HG02970 (cell line): ENCODE results near the gene PGF.

Experiments used
- ATAC-seq: cut with Tn5 transposase; IDR thresholded peaks from one replicate; pipeline ENCODE4 v1.9.1; 2021; ENCODE audit warnings: mild to moderate bottlenecking, moderate library complexity, moderate number of reproducible peaks; ENCODE audit not compliant: unreplicated experiment, low FRiP score

The PGF gene

DNA sequence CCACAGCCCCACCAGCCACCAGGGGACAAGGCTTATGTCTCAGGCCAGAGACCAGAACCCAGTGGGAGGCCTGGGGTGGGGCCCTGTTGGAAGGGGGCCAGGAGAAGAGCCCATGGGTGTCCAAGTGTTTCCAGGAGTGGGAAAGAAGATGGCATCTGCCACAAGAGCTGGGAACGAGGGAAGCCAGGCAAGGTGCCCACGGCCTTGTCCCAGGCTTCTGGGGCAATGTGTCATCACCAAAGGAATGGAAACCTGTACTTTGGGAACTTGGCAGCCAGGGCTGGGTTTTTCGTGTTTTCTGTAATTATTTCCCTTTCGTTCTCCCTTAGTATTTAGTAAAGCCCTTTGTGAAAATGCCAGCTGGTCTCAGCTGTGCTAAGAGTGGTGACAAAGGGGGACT, 5.3 kb upstream of the PGF start:
- no peak for ATAC-seq

DNA sequence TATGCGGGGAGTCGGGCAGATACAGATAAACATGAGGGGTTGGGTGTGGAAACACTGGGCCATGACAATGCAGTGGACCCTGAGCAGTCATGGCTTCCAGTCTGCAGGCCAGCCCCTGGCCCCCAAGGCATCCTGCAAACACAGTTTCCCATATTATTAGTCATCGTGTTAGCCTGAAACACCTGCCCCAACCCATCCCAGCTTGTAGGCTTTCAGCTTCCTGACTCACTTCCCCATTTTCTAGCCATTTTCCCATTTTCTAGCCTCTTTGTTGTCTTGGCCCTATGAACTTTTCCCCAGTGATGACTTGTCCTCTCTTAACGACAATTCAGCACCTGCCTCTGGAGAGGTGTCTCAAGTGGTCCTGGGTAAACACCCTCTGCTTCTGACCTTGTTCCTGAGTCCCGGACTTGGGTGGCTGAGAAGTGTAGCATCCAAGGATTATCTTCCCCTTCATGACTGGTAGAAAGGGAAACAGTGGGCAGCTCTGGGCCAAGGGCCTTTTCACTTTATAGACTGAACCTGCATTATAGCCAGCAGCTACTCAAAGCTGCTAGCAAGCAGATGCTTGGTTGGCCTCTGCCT, 4.3 kb upstream of the PGF start:
- no peak for ATAC-seq

DNA sequence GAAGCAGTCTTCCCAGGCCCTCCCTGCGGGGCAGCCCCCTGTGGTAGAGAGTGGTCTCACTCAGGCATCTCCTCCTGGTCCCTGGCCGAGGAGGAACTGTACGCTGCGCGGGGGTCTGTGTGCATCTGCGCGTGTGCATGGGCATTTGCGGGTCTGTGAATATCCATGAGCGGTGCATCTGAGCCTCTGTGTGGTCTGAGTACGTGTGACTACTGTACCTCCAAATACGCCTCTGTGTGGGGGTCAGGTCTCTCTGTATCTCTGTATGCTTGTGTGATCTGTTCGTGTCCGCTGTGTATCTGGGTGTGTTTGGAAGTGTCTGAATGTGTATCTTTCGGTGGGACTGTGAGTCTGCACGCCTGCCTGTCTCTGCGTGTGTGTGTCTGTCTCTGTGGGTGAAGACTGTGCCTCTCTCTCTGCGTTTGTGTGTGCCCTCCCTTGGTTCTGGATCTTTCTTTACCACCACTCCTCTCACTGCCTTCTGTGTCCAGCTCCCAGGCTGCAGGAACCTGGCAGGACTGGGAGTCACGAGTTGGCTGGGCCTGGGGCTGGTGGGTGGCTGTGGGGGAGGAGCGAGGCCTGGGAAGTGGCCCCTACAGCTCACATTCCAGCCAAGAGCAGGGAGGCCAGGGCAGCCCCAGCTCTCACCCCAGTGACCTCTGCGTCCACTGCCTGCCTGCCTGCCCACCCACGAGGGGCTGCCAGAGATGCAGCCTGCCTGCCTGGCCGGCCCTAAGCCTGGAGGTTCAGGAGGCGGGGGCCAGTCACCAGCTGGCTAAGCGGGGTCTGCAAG, 1.1 kb upstream of the PGF start:
- no peak for ATAC-seq

DNA sequence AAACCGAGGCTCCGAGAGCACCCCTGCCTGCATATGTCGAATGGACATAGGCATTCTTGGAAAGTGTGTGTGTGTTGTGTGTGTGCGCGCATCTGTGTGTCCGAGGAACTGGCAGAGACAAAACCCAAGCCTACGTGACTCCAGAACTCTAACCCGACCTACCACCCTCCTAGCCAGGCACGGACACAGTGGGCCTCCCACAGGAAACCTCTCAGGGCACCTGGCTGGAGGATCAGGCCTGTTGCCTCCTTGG, 556 bp upstream of the PGF start:
- no peak for ATAC-seq

DNA sequence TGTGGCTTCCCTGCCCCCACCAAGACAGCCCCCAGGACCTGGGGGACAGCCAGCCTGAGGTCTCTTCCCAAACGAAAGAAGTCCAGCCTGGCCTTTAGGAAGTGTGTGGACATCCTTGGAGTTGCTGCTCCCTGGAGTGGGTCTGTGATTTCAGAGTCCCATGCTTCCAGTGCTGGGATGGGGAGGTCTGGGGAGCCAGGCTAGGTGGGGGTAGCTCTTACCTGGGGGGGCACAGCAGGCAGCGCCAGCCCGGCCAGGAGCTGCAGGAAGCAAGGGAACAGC, 509 bp downstream of the PGF start:
- no peak for ATAC-seq

DNA sequence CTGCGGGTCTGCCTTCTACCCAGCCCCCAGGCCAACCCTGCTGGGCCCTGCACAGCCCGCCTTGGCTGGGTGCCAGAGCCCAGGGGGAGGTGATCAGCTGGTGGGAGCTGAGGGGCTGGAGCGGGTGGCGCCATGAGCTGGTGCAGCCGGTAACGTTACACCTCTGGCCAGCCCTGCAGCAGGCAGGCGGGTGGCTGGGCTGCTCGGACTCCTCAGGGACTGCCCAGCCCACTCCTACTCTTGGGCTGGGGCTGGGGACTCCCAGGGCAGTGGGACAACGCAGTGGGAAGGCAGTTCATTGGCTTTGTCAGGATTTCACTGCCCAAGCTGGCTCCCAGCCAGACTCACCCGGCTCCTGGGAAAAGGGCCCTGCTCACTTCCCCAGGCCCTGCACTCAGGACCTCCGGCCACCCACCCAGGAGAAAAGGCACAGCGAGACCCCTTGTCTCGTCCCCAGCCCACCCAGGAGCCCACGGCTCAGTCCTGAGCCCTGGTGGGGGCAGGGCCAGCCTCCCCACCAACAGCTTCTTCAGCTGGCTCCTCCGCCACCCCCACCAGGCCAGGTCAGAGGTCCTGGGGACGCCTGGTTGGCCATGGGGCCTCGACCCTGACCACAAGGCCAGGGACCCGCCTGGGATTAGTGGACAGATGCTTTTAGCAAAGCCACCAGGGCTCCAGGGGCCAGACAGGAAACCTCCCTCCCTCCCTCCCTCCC, 1.0 kb downstream of the PGF start:
- no peak for ATAC-seq

DNA sequence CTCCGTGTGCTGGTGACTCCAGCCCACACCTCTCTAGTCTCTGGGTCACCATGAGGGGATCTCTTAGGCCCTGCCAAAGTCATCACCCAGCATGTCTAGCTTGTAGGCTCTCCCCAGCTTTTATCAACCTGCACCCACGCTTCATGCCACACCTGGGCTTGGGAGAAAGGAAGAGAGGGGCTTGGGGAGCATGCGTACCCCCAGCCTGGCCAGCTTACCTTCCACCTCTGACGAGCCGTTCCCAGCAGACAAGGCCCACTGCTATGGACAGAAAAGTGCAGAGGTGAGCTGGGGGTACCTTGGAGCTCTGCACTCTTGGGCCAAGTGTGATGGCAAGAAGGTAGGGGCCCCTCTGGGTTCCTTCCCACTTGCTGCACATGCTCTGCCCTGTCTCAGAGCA, 1.7 kb downstream of the PGF start:
- ATAC-seq, result no peak

DNA sequence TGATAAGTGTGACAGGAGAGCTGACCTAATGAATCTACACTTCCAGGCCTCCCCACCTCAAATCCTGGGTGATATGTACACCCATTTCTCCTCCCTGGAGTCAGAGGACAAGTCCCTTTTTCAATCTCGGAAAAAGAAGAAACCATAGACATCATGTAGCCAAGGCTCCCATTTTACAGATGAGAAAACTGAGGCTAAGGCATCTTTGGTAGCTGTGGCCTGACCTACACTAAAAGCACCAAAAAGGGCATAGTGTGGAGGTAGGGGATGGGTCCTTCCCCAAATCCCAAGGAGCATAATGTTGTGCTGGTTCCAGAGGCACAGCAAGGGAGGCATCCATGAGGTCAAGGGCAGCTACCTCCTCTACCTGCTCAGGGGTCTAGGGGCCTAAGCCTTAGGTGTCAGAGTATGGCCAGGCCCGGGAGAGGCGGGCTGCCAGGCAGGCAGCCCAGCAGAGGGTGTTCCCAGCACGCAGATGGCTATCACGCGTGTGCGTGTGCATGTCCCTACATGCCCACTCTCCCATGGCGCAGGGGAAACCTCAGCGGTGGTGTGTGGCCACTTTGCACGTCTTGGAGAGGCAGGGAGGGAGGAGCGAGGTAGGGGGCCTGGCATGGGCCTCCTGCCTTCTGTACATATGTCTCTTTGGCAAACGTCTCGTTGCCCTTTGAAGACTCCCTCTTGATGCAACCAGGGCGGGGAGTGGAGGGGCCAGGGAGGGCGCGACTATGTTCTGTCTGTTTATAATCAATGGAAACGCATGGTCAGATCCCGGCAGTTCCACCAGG, 2.5 kb downstream of the PGF start:
- ATAC-seq, result no peak

DNA sequence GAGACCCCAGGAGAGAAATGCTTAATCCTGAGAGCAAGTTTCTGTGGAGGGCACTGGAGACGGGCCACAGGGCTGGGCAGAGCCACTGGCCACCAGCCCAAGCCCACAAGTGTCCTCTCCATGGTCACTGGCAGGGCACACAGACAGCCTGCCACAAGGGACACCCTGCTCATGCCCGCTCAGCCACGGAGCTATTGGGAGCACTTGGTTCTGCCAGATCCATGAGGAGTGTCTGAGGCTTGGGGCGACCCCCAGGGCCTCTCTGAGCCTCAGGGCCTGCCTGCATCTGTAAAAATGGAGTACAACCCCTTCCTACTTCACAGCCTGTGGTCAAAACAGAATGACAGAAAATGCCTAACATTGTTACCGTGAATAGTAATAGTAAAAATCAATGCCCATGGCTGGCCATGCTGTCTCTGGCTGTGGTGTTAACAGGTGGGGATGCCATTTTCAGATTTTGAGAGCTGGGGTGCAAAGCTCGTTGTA, 3.2 kb downstream of the PGF start:
- ATAC-seq, result no peak

DNA sequence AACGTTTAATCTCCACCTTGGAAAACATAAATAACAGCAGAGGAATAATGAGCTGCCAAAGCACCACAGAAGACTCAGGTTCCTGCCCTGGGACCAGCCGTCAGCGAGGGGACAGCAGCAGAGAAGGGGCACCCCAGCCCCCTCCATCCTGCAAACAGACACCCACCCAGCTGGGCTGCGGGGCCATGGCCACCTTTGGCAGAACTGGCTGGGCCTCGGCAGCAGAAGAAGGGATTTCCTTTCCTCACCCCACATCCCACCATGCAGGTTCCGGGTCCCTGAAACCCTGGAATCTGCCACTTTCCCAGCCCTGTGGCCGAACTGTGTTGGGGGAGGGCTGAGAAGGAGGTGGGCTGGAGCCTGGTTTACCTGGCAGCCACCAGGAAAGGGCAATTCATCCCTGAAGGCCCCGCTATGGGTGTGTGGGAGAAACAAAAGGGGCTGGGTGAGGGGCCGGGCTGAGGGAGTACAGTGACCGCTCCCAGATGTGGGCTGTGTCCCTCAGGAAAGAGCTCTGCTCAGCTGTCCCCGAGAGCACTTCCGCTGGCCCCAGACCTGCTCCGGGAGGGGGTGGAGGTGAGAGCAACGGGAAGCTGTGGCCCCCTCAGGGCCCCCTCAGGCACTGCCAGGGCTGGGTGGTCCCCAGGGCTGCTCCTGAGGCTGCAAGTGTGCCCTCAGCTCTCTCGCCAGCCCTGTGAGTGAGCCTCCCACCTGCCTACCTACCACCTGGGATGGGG, 3.8 kb downstream of the PGF start:
- no peak for ATAC-seq

DNA sequence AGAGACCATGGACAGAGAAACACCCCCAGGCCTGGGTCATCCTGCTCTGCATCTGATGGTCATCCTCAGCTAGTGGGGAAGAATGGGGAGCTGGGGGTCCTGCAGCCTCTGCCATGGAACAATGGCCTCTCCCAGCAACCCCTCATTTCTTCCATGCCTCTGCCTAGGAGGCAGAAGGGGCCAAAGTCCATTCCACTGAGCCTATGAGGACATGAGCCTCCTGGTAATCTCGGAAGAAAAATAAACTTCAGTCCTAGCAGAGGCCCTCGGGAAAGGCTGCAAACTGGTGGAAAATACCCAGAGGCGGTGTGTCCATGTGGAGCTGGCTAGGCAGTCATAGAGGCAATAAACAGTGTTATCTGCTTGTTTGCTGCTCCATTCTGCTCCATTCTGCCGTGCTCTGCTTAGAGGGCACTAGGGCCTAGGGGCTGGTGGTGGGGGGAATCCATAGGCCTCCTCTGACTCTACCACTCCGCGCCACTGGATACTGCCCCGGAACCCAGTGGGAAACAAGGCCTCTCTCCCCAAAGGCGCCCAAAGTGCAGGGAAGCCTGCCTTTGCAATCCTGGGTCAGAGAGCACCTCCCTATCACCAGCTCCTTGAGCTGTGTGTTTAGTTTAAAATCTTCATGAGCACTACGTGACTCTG, 4.5 kb downstream of the PGF start:
- ATAC-seq, result no peak

DNA sequence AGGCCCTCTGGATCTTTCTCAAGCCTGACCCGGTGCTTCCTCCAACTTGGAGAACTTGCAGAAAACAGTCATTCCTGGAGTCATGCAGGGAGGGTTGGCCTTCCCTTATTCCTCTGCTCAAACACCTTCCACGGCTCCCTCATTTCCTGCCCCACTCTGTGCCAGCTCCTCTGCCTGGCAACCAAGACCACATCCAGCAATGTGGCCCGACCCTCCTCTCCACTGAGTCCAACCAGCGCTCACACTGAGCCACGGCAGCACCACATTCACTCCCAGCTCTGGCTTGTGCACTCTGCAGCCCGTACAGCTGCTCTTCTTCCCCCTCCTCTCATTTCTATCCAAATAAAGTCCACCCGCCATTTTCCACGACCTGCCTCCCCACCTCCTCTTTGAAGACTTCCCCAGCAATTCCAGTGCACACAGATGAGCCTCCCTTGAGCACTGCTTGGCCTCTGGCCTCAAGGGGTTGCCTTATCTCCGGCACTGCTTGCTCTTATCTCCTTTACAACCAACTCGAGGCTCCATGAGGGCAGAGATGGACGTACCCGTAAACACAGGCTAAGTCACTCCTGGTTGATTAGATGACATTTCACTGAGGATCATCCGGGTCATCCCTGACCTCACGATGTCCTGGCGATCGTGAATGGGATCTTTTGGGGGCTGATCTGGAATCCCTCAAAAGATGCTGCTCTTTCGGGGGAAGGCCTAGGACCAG, 5.4 kb downstream of the PGF start:
- ATAC-seq, result no peak

DNA sequence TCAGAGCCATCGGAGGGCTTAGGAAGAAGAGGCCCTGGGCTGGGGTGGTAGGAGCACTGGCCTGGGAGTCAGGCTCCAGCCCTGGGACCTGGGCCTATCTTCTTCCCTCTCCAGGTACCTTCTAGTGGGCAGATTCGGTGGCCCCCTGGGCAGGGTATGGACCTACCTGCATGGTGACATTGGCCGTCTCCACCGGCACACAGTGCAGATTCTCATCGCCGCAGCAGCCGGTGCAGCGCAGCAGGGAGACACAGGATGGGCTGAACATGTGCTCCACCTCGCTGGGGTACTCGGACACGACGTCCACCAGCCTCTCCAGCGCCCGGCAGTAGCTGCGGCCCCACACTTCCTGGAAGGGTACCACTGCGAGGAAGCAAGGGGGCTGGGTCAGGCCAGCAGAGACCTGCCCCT, 6.2 kb downstream of the PGF start:
- ATAC-seq, result no peak

DNA sequence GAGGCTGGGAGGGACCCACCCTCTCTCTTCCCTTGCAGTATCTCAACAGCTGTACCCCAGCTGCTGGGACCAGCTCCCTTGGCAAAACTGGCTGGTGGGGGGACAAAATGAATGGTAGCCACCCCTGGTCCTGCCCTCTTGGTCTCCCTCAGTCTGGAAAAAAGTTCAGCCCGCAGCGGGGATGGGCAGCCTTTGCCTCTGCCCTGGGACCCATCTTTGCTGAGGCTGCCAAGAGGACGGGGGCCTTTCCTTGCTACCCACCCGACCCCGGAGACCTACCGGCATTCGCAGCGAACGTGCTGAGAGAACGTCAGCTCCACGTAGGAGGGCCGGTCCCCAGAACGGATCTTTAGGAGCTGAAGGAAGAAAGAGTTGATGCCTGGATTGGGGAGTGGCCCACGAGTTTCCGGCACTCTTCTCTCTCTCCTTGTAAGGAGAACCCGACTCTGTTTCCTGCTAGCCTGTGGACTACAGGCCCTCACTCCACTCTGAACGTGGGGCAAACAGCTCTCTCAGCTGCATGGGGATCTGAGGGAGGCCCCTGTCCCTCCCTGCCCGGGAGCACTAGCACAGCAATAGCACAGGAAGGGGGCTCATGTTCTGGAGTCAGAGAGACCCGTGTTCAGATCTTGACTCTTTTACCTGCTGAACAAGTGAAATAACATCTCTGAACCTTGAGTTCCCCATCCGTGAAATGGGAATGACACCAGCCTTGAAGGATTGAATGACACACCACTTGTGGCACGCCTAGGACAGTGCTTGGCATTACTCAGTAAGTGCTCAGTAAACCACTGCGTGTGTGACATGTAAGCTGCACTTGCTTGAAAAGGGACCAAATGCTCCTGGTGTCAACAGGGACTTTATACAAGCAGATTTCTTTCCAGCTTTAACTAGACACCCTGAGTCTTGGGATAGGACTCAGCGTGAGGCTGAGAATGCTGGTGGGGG, 6.9 kb downstream of the PGF start:
- no peak for ATAC-seq

DNA sequence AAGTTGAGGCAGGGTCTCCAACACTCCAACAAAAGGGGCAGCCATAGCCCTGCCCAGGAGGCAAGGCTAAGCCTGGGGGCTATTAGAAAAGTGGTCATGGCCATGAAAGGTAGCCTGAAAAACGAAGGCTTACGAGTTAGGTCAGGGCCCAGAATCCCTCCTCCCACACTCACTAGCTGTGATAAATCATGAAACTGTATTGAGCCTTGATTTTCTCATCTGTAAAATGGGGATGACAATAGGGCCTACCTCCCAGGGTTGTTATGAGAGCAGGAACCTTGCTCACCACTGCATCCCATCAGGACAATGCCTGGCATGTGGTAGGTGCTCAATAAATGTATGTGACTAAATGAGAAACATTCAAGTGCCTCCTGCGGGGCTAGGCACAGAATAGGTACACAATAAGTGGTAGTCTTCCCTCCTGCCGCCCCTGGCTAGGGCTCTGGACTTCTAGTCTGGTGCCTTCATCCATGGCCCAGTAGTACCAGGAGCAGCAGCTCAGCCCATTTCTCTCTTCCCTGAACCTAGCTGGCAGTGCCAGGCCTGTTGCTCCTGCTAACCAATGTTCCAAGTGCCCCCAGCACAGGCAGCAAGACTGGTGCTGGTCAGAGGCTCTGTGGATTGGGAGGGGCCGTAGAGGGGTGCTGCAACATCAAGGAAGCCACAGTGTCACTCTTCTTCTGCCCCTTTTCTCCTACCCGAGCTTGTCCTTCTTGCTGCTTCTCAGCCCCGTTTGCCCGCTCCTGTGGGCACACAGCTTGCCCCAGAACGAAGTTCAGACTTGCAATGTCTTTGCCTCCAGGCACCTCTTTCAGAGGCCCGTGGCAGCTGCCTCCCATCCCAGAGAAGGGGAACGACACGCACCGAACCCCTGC, 7.8 kb downstream of the PGF start:
- ATAC-seq, result no peak

DNA sequence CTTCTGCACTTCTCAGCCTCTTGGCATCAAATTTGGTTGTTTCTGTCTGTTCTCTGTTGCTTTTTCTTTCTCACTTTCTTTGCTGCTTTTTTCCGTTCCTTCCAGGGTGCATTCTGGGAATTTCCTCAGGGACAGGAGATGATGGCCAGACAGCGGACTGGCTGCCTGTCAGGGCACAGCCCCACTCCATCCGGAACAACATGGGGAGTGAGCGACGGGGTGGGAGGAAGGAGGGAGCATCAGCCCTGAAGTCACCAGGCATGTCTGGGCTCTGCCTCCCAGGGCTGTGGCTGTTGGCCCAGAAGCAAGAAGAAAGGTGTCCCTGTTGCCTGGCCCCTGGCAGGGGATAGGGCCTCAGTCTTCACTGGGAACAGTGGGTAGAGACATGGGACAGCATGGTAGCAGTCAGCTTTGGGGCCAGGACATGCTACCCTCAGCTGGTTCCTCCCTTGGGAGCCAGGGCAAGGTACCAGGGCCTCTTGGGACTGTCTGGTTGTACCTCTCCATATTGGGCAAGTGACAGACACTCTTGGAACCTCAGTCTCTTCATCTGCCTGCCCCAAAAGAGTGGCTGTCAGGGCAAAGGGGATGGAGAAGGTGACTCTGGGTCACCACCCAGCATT, 8.6 kb downstream of the PGF start:
- no peak for ATAC-seq
